Suppressor macrophage (primary cell): ENCODE results near the gene IQSEC1.

Experiments used
- DNase-seq, 4 experiments: peaks; one replicate each; pipeline ENCODE4 v3.0.0-alpha.2; 2020 to 2022

IQSEC1 gene

GRCh38 chr3:12982619-12983101, 90.6 kb downstream of the IQSEC1 start:
- no peak for DNase-seq

GRCh38 chr3:12981306-12982275, 91.6 kb downstream of the IQSEC1 start:
- DNase-seq, result no peak

- no peak for DNase-seq
Measured at GRCh38 chr3:12980596-12981290, 92.5 kb downstream of the IQSEC1 start.

- no peak for DNase-seq
Measured at GRCh38 chr3:12979947-12980487, 93.2 kb downstream of the IQSEC1 start.

- DNase-seq, result no peak
Measured at GRCh38 chr3:12979151-12979946, 93.9 kb downstream of the IQSEC1 start.

- DNase-seq, result no peak
Measured at GRCh38 chr3:12978682-12979081, 94.5 kb downstream of the IQSEC1 start.

- DNase-seq, result no peak
Measured at GRCh38 chr3:12977117-12977808, 96.0 kb downstream of the IQSEC1 start.

- no peak for DNase-seq
Measured at GRCh38 chr3:12975748-12976522, 97.3 kb downstream of the IQSEC1 start.

GRCh38 chr3:12974819-12975218, 98.4 kb downstream of the IQSEC1 start:
- DNase-seq, result no peak

GRCh38 chr3:12974334-12974733, 98.9 kb downstream of the IQSEC1 start:
- DNase-seq, result no peak

- DNase-seq, result no peak
Measured at GRCh38 chr3:12973827-12974226, 99.4 kb downstream of the IQSEC1 start.

- no peak for DNase-seq
Measured at GRCh38 chr3:12972781-12973702, 100.2 kb downstream of the IQSEC1 start.

- peak in 1 of 4 experiments; percentile 28 for DNase-seq
Measured at GRCh38 chr3:12972043-12972442, 101.2 kb downstream of the IQSEC1 start.

- no peak for DNase-seq
Measured at GRCh38 chr3:12970684-12971083, 102.5 kb downstream of the IQSEC1 start.

- DNase-seq, result no peak
Measured at GRCh38 chr3:12969486-12969885, 103.7 kb downstream of the IQSEC1 start.

GRCh38 chr3:12968541-12968940, 104.7 kb downstream of the IQSEC1 start:
- DNase-seq, result no peak

- peak; percentile 89 to 97 (median 93) for DNase-seq
Measured at GRCh38 chr3:12967606-12968351, 105.5 kb downstream of the IQSEC1 start.

- peak in 2 of 4 experiments; percentile 27 to 30 for DNase-seq
Measured at GRCh38 chr3:12966847-12967605, 106.2 kb downstream of the IQSEC1 start.
